ENCODE measurements around the gene NAALADL2.

GRCh38 chr3:175433026-175433674, 574.0 kb downstream of the NAALADL2 start:
- TF ChIP-seq, protein P1, sequence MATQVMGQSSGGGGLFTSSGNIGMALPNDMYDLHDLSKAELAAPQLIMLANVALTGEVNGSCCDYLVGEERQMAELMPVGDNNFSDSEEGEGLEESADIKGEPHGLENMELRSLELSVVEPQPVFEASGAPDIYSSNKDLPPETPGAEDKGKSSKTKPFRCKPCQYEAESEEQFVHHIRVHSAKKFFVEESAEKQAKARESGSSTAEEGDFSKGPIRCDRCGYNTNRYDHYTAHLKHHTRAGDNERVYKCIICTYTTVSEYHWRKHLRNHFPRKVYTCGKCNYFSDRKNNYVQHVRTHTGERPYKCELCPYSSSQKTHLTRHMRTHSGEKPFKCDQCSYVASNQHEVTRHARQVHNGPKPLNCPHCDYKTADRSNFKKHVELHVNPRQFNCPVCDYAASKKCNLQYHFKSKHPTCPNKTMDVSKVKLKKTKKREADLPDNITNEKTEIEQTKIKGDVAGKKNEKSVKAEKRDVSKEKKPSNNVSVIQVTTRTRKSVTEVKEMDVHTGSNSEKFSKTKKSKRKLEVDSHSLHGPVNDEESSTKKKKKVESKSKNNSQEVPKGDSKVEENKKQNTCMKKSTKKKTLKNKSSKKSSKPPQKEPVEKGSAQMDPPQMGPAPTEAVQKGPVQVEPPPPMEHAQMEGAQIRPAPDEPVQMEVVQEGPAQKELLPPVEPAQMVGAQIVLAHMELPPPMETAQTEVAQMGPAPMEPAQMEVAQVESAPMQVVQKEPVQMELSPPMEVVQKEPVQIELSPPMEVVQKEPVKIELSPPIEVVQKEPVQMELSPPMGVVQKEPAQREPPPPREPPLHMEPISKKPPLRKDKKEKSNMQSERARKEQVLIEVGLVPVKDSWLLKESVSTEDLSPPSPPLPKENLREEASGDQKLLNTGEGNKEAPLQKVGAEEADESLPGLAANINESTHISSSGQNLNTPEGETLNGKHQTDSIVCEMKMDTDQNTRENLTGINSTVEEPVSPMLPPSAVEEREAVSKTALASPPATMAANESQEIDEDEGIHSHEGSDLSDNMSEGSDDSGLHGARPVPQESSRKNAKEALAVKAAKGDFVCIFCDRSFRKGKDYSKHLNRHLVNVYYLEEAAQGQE (IDR thresholded peaks at IDR 0.05) = no peak
- TF ChIP-seq HNF4A (conservative IDR thresholded peaks at IDR 0.05) (no peak), YY1 (IDR thresholded peaks at IDR 0.05) (no peak), GABPA (IDR thresholded peaks at IDR 0.05 in 1 of 2, conservative IDR thresholded peaks at IDR 0.05 in 1 of 2) (no peak), CTCF (IDR thresholded peaks at IDR 0.05; ENCODE audit: low read depth, low read length, missing input control) (no peak), ZBTB33 (IDR thresholded peaks at IDR 0.05) (no peak), FOXA2 (IDR thresholded peaks at IDR 0.05) (no peak), EGR1 (IDR thresholded peaks at IDR 0.05; ENCODE audit: low read depth in 2 of 2) (no peak), TAF1 (conservative IDR thresholded peaks at IDR 0.05) (no peak), MAX (IDR thresholded peaks at IDR 0.05) (no peak), JUND (IDR thresholded peaks at IDR 0.05) (no peak)
- TF ChIP-seq, protein P2, sequence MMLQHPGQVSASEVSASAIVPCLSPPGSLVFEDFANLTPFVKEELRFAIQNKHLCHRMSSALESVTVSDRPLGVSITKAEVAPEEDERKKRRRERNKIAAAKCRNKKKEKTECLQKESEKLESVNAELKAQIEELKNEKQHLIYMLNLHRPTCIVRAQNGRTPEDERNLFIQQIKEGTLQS (IDR thresholded peaks at IDR 0.05) = no peak

Data from liver (tissue), 3 donors.